Neural progenitor cell (in vitro differentiated cells): Measurements from ENCODE around the gene FBXO34.

ENCODE experiments used
- EZH2phosphoT487 ChIP-seq: fragments of 200-600 bp; sonication (generic); IDR thresholded peaks from 2 replicates; pipeline ENCODE4 v1.6.1; 2017; ENCODE audit warnings: antibody characterized with exemption
- TF ChIP-seq, protein P1 (sequence below): fragments of 200-600 bp; sonication (generic); IDR thresholded peaks from 2 replicates; pipeline ENCODE4 v1.5.1; 2017; ENCODE audit warnings: antibody characterized with exemption, mild to moderate bottlenecking

DNA sequence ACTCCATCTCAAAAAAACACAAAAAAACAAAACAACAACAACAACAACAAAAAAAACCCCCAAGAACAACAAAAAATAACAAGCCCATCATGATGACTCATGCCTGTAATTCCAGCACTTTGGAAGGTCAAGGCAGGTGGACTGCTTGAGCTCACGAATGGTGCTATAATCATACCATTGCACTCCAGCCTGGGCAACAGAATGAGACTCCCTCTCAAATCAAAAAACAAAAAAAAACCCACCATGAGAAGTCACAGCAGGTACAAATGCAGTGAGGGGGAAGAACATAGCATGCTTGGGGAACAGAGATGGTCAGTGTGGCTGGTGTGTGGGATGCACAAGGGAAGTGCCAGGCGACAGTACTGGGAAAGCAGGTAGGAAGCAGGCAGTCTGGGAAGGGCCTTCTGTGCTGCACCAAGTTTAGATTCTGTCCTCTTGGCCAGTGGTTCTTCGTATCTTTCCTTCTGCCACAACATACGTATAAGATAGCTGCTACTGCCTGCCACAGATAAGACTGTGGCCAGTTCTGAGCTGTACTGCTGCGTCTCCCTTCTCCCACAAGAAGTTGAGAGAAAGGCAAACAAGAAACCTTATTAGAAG, 112.4 kb downstream of the FBXO34 start:
- TF ChIP-seq, protein P1, sequence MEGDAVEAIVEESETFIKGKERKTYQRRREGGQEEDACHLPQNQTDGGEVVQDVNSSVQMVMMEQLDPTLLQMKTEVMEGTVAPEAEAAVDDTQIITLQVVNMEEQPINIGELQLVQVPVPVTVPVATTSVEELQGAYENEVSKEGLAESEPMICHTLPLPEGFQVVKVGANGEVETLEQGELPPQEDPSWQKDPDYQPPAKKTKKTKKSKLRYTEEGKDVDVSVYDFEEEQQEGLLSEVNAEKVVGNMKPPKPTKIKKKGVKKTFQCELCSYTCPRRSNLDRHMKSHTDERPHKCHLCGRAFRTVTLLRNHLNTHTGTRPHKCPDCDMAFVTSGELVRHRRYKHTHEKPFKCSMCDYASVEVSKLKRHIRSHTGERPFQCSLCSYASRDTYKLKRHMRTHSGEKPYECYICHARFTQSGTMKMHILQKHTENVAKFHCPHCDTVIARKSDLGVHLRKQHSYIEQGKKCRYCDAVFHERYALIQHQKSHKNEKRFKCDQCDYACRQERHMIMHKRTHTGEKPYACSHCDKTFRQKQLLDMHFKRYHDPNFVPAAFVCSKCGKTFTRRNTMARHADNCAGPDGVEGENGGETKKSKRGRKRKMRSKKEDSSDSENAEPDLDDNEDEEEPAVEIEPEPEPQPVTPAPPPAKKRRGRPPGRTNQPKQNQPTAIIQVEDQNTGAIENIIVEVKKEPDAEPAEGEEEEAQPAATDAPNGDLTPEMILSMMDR = no peak
- no peak for TF ChIP-seq EZH2phosphoT487
